Endothelial cell of umbilical vein (primary cell): ENCODE results near the gene SERPINE1. TPM values are rescaled to one million over a fixed set of nuclear protein-coding genes. Genes with fewer than 3 reads are reported as not detected.

Experiments used
- BruUV-seq: library from RNA; stranded (reverse); fragments of 400-500 nt; replicated peaks from 2 replicates; lab custom pipeline; 2021; lab: Mats Ljungman, UMichigan
- CTCF ChIA-PET: fragments of 300-600, 350-600 bp; sonication (Branson Sonifier 250); formaldehyde crosslinking; loops from one replicate; lab custom pipeline; 2021; ENCODE audit warnings: antibody characterized with exemption, inconsistent platforms; lab: Charles Lee
- POLR2A ChIA-PET: fragments of 300-600, 350-600 bp; sonication (Branson Sonifier 250); formaldehyde crosslinking; loops from one replicate; lab custom pipeline; 2021; ENCODE audit warnings: antibody characterized with exemption, inconsistent platforms; lab: Charles Lee
- DNase-seq: peaks from one replicate; pipeline ENCODE4 v3.0.0-alpha.2; 2011; ENCODE audit warnings: low read depth, low spot score
- FAIRE-seq: peaks from 2 replicates; lab custom pipeline; 2011; peaks lifted over from hg19 to GRCh38; lab: Jason Lieb, UNC
- H2AFZ ChIP-seq: 2 replicates; pipeline ENCODE4 v1.6.0; 2012; ENCODE audit warnings: low read depth, low read length, control low read depth, inconsistent platforms
- H3K27ac ChIP-seq: 2 replicates; pipeline ENCODE4 v1.5.1; 2011; ENCODE audit warnings: low read depth, mild to moderate bottlenecking, control low read depth, low read length, moderate library complexity; ENCODE audit not compliant: insufficient read depth
- H3K27me3 ChIP-seq, 2 experiments: 2 replicates each; pipeline versions ENCODE4 v1.6.0 to v1.6.1; 2011; ENCODE audit warnings: low read length in 2 of 2, mixed read lengths in 1 of 2; ENCODE audit not compliant: control insufficient read depth in 2 of 2, insufficient read depth in 2 of 2
- H3K36me3 ChIP-seq, 2 experiments: 2 replicates in 1 of 2; 3 replicates in 1 of 2; pipeline ENCODE4 v1.5.1; 2011; ENCODE audit warnings: low read length in 2 of 2, mild to moderate bottlenecking in 1 of 2, moderate library complexity in 1 of 2; ENCODE audit not compliant: control insufficient read depth in 2 of 2, insufficient read depth in 2 of 2; ENCODE audit errors: extremely low read depth in 1 of 2
- H3K4me1 ChIP-seq: 3 replicates; pipeline ENCODE4 v1.5.1; 2011; ENCODE audit warnings: mild to moderate bottlenecking, low read length; ENCODE audit not compliant: control insufficient read depth, insufficient read depth; ENCODE audit errors: extremely low read depth
- H3K4me2 ChIP-seq: 2 replicates; pipeline ENCODE4 v1.6.1; 2011; ENCODE audit warnings: low read length, control low read depth, mixed read lengths; ENCODE audit not compliant: insufficient read depth
- H3K4me3 ChIP-seq, 3 experiments: fragments of 200-600 bp in 1 of 3; sonication (generic), shearing (Covaris generic) in 1 of 3; replicated peaks in 1 of 3; 2 replicates each; pipeline ENCODE4 v1.5.1; 2011 to 2016; ENCODE audit warnings: control low read depth in 3 of 3, low read length in 3 of 3, mild to moderate bottlenecking in 2 of 3, inconsistent platforms in 1 of 3, low read depth in 1 of 3, moderate library complexity in 1 of 3; ENCODE audit not compliant: insufficient read depth in 1 of 3
- H3K79me2 ChIP-seq: 2 replicates; pipeline ENCODE4 v1.6.0; 2012; ENCODE audit warnings: low read length, inconsistent platforms; ENCODE audit not compliant: control insufficient read depth, insufficient read depth
- H3K9ac ChIP-seq: replicated peaks from 2 replicates; pipeline ENCODE3; 2011; ENCODE audit warnings: low read length, control low read depth; ENCODE audit not compliant: insufficient read depth; ENCODE audit errors: extremely low read depth
- H3K9me1 ChIP-seq: replicated peaks from 3 replicates; pipeline ENCODE4 v1.6.0; 2011; ENCODE audit warnings: mild to moderate bottlenecking, low read length; ENCODE audit not compliant: control insufficient read depth, insufficient read depth; ENCODE audit errors: extremely low read depth
- H3K9me3 ChIP-seq: replicated peaks from 2 replicates; pipeline ENCODE4 v1.5.1; 2012; ENCODE audit warnings: low read length, inconsistent platforms; ENCODE audit not compliant: control insufficient read depth, insufficient read depth
- H4K20me1 ChIP-seq: replicated peaks from 2 replicates; pipeline ENCODE3; 2011; ENCODE audit warnings: mild to moderate bottlenecking, low read length; ENCODE audit not compliant: control insufficient read depth, insufficient read depth; ENCODE audit errors: extremely low read depth
- EZH2 ChIP-seq: IDR thresholded peaks from 2 replicates; pipeline ENCODE4 v1.6.1; 2012; ENCODE audit warnings: borderline replicate concordance, low read depth, mild to moderate bottlenecking, moderate library complexity, low read length, inconsistent platforms; ENCODE audit not compliant: severe bottlenecking
- FOS ChIP-seq: IDR thresholded peaks from 2 replicates; pipeline ENCODE4 v1.6.1; 2011; ENCODE audit warnings: mild to moderate bottlenecking, low read length, moderate library complexity, borderline replicate concordance; ENCODE audit not compliant: insufficient read depth
- JUN ChIP-seq: IDR thresholded peaks from 2 replicates; pipeline ENCODE4 v1.6.1; 2011; ENCODE audit warnings: borderline replicate concordance, low read depth; ENCODE audit not compliant: insufficient read length, insufficient read depth
- MYC ChIP-seq: IDR thresholded peaks from one replicate; pipeline ENCODE4 v1.6.1; 2011; ENCODE audit warnings: mild to moderate bottlenecking, low read depth, low read length
- POLR2AphosphoS5 ChIP-seq: IDR thresholded peaks from 2 replicates; pipeline ENCODE4 v1.6.1; 2012; ENCODE audit warnings: low read depth, mild to moderate bottlenecking, control low read depth, low read length, moderate library complexity; ENCODE audit not compliant: insufficient read depth
- dilution Hi-C: fragments of 300-500 bp; cut with MboI; formaldehyde crosslinking; loops from one replicate; pipeline ENCODE4 v1.15.0; 2019; ENCODE audit warnings: low sequenced_read_pairs; ENCODE audit not compliant: extremely low pct_ligation_motif_present
- intact Hi-C: fragments of 100-400 bp; cut with micrococcal nuclease; formaldehyde crosslinking; loops from one replicate; pipeline ENCODE4 v1.10.0; 2022
- polyA plus RNA-seq, 4 experiments: library from polyadenylated mRNA; depleted of rRNA in 3 of 4; stranded (reverse) in 3 of 4; unstranded in 1 of 4; fragments of >200 nt; gene quantifications; 2 replicates each; pipeline versions ENCODE4 v1.2.1 to v1.2.3, GENCODE V29; 2011 to 2012; ENCODE audit warnings: missing spikeins in 1 of 4
- total RNA-seq: library from RNA; stranded (reverse); gene quantifications from 2 replicates; pipeline ENCODE4 v1.2.3, GENCODE V29; 2021
- TF ChIP-seq, protein P1 (sequence below): IDR thresholded peaks from 2 replicates; pipeline ENCODE4 v1.6.1; 2011; ENCODE audit not compliant: insufficient read depth, insufficient read length
- TF ChIP-seq, protein P2 (sequence below), 2 donors: IDR thresholded peaks; 1 replicate in 1 of 2; 2 replicates in 1 of 2; pipeline ENCODE4 v1.5.1; 2011; ENCODE audit warnings: low read length in 2 of 2, mild to moderate bottlenecking in 2 of 2, moderate library complexity in 2 of 2, control low read depth in 1 of 2, inconsistent platforms in 1 of 2, low read depth in 1 of 2; ENCODE audit not compliant: insufficient read depth in 1 of 2; ENCODE audit errors: extremely low read depth in 1 of 2

Gene SERPINE1
- total and polyA plus RNA-seq, 2 donors (not counting 3 experiments of a cell fraction or from before 2014, with no cell fraction given), result 2,296 to 4,637 TPM

- TF ChIP-seq MYC, result no peak
- TF ChIP-seq, protein P1, sequence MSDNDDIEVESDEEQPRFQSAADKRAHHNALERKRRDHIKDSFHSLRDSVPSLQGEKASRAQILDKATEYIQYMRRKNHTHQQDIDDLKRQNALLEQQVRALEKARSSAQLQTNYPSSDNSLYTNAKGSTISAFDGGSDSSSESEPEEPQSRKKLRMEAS, result no peak
- TF ChIP-seq JUN, result no peak
- TF ChIP-seq, protein P2, sequence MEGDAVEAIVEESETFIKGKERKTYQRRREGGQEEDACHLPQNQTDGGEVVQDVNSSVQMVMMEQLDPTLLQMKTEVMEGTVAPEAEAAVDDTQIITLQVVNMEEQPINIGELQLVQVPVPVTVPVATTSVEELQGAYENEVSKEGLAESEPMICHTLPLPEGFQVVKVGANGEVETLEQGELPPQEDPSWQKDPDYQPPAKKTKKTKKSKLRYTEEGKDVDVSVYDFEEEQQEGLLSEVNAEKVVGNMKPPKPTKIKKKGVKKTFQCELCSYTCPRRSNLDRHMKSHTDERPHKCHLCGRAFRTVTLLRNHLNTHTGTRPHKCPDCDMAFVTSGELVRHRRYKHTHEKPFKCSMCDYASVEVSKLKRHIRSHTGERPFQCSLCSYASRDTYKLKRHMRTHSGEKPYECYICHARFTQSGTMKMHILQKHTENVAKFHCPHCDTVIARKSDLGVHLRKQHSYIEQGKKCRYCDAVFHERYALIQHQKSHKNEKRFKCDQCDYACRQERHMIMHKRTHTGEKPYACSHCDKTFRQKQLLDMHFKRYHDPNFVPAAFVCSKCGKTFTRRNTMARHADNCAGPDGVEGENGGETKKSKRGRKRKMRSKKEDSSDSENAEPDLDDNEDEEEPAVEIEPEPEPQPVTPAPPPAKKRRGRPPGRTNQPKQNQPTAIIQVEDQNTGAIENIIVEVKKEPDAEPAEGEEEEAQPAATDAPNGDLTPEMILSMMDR (IDR thresholded peaks at IDR 0.05; ENCODE audit: extremely low read depth in 1 of 2, insufficient read depth in 1 of 2, low read depth in 1 of 2, low read length in 2 of 2), result no peak
- TF ChIP-seq EZH2, result no peak
- TF ChIP-seq POLR2AphosphoS5, result peak; percentile 9
- no peak for TF ChIP-seq FOS
- Histone ChIP-seq H3K4me2 (peak overlapping the region; percentile 31), H3K9me1 (no peaks in the 10 kb centered on the region), H3K27me3 (no peaks in the 10 kb centered on the region), H2AFZ (no peak overlapping the region), H3K4me3 (no peak overlapping the region), H3K9ac (peak overlapping the region; percentile 85), H3K27ac (peak overlapping the region; percentile 94), H3K9me3 (no peaks in the 10 kb centered on the region), H3K36me3 (no peaks in the 10 kb centered on the region), H3K4me1 (peaks cover 59% of the 10 kb centered on the region), H3K79me2 (peaks cover 8% of the 10 kb centered on the region), H4K20me1 (no peaks in the 10 kb centered on the region)
- intact Hi-C loops (loop anchor here (1.0 kb wide), 1 partner anchor 9 kb away; no protein-coding TSS in a partner anchor), dilution Hi-C loops (no loop called here)
- no TSS peak for BruUV-seq
- CTCF ChIA-PET, result interaction anchor here (1.2 to 1.9 kb wide), 7 partner anchors 8 to 31 kb away, joined by 3 to 10 read pairs (median 5); partner anchors contain the start of gene SERPINE1
- DNase-seq, result peak; percentile 60
- POLR2A ChIA-PET, result interaction anchor here (1.5 to 8.8 kb wide), 5 partner anchors 9 to 28 kb away, joined by 3 to 132 read pairs (median 15); partner anchors contain the start of gene SERPINE1
- peak; percentile 43 for FAIRE-seq
These were observed 17.9 kb upstream of the SERPINE1 start for GRCh38 chr7:101108961-101109360.
